Liver (tissue), 9 donors: ENCODE measurements around the gene GEMIN5. TPM values are rescaled to one million over a fixed set of nuclear protein-coding genes. Genes with fewer than 3 reads are reported as not detected.
"Not testable (repeated sequence)": the region's sequence is repeated elsewhere in the genome, so short reads cannot be mapped to it uniquely, and the experiment has no call there.

Source experiments
- DNase-seq: peaks from one replicate; pipeline ENCODE4 v3.0.0-alpha.2; 2017; ENCODE audit warnings: low spot score
- H3K27ac ChIP-seq, 2 donors: one replicate each; pipeline ENCODE4 v1.7.0; 2013; ENCODE audit warnings: inconsistent platforms in 2 of 2, low read length in 2 of 2, control low read depth in 1 of 2, low read depth in 1 of 2, mild to moderate bottlenecking in 1 of 2
- H3K27me3 ChIP-seq, 4 donors: one replicate each; pipeline versions ENCODE4 v1.6.1 to v1.7.0; 2013; ENCODE audit warnings: low read length in 3 of 4, inconsistent platforms in 1 of 4, mild to moderate bottlenecking in 1 of 4, moderate library complexity in 1 of 4; ENCODE audit not compliant: control insufficient read depth in 4 of 4, insufficient read depth in 4 of 4
- H3K36me3 ChIP-seq, 4 donors: one replicate each; pipeline versions ENCODE4 v1.6.1 to v1.7.0; 2013; ENCODE audit warnings: low read length in 3 of 4, mild to moderate bottlenecking in 3 of 4, low read depth in 1 of 4, moderate library complexity in 1 of 4; ENCODE audit not compliant: control insufficient read depth in 4 of 4, insufficient read depth in 3 of 4
- H3K4me1 ChIP-seq, 4 donors: one replicate each; pipeline versions ENCODE4 v1.6.1 to v1.7.0; 2013; ENCODE audit warnings: low read length in 3 of 4, mild to moderate bottlenecking in 3 of 4, moderate library complexity in 1 of 4; ENCODE audit not compliant: control insufficient read depth in 4 of 4, insufficient read depth in 4 of 4
- H3K4me3 ChIP-seq, 3 donors: one replicate each; pipeline versions ENCODE4 v1.6.1 to v1.7.0; 2013; ENCODE audit warnings: low read length in 3 of 3, control low read depth in 1 of 3, low read depth in 1 of 3, mild to moderate bottlenecking in 1 of 3
- H3K9ac ChIP-seq, 2 donors: one replicate each; pipeline ENCODE4 v1.7.0; 2013; ENCODE audit warnings: low read length in 2 of 2, mild to moderate bottlenecking in 2 of 2, moderate library complexity in 2 of 2, control low read depth in 1 of 2, low read depth in 1 of 2
- H3K9me3 ChIP-seq, 4 donors: one replicate each; pipeline versions ENCODE4 v1.6.1 to v1.7.0; 2013; ENCODE audit warnings: low read length in 3 of 4; ENCODE audit not compliant: control insufficient read depth in 4 of 4
- ATF3 ChIP-seq: IDR thresholded peaks from 2 replicates; pipeline ENCODE4 v1.6.1; 2016; ENCODE audit warnings: antibody characterized with exemption
- CTCF ChIP-seq: fragments of 150-350 bp; IDR thresholded peaks from 2 replicates; pipeline ENCODE4 v1.5.1; 2017; ENCODE audit warnings: improper control_type of control experiment, low read depth, low read length; ENCODE audit not compliant: missing input control
- EGR1 ChIP-seq, 2 donors: IDR thresholded peaks; 2 replicates each; pipeline ENCODE4 v1.6.1; 2016 to 2018; ENCODE audit warnings: antibody characterized with exemption in 2 of 2, low read depth in 2 of 2
- FOXA1 ChIP-seq: IDR thresholded peaks from 2 replicates; pipeline ENCODE4 v1.6.1; 2016; ENCODE audit warnings: antibody characterized with exemption
- FOXA2 ChIP-seq: IDR thresholded peaks from 2 replicates; pipeline ENCODE4 v1.6.1; 2016; ENCODE audit warnings: antibody characterized with exemption
- GABPA ChIP-seq, 2 donors: IDR thresholded peaks in 1 of 2; conservative IDR thresholded peaks in 1 of 2; 2 replicates each; pipeline ENCODE4 v1.6.1; 2016; ENCODE audit warnings: antibody characterized with exemption in 2 of 2, mild to moderate bottlenecking in 1 of 2, moderate library complexity in 1 of 2
- HNF4A ChIP-seq, 2 donors: conservative IDR thresholded peaks; 2 replicates each; pipeline ENCODE4 v1.6.1; 2016; ENCODE audit warnings: antibody characterized with exemption in 2 of 2, mild to moderate bottlenecking in 2 of 2
- HNF4G ChIP-seq: IDR thresholded peaks from 2 replicates; pipeline ENCODE4 v1.6.1; 2016; ENCODE audit warnings: antibody characterized with exemption
- MAX ChIP-seq: IDR thresholded peaks from 2 replicates; pipeline ENCODE4 v1.6.1; 2016; ENCODE audit warnings: antibody characterized with exemption
- NR2F2 ChIP-seq: IDR thresholded peaks from 2 replicates; pipeline ENCODE4 v1.6.1; 2016; ENCODE audit warnings: antibody characterized with exemption
- RAD21 ChIP-seq, 2 donors: IDR thresholded peaks; 2 replicates each; pipeline ENCODE4 v1.6.1; 2016; ENCODE audit warnings: antibody characterized with exemption in 2 of 2, mild to moderate bottlenecking in 2 of 2
- REST ChIP-seq: IDR thresholded peaks from 2 replicates; pipeline ENCODE4 v1.6.1; 2016; ENCODE audit warnings: antibody characterized with exemption, mild to moderate bottlenecking
- RXRA ChIP-seq, 2 donors: IDR thresholded peaks; 2 replicates each; pipeline ENCODE4 v1.6.1; 2017 to 2018; ENCODE audit warnings: antibody characterized with exemption in 2 of 2, mild to moderate bottlenecking in 1 of 2
- SP1 ChIP-seq: IDR thresholded peaks from 2 replicates; pipeline ENCODE4 v1.6.1; 2018; ENCODE audit warnings: antibody characterized with exemption, mild to moderate bottlenecking
- TAF1 ChIP-seq: conservative IDR thresholded peaks from 2 replicates; pipeline ENCODE4 v1.6.1; 2016; ENCODE audit warnings: antibody characterized with exemption, mild to moderate bottlenecking
- YY1 ChIP-seq: IDR thresholded peaks from 2 replicates; pipeline ENCODE4 v1.6.1; 2016; ENCODE audit warnings: antibody characterized with exemption, mild to moderate bottlenecking
- WGBS: extraction: QIAGEN DNeasy Blood & Tissue Kit; methylation state at CpG from one replicate; pipeline ENCODE4 v1.1.7; 2013; 5-methylcytosine and 5-hydroxymethylcytosine counted together
- polyA plus RNA-seq, 2 donors: library from polyadenylated mRNA; stranded (reverse) in 1 of 2; unstranded in 1 of 2; fragments of 200-250 nt in 1 of 2; fragments of >200 nt in 1 of 2; fragmentation: Nextera tagmentation in 1 of 2; extraction: Ambion mirVana in 1 of 2; gene quantifications; one replicate each; pipeline versions ENCODE4 v1.2.1 to v1.2.3, GENCODE V29; 2013 to 2015
- total RNA-seq, 2 donors: library from RNA; depleted of rRNA; stranded (reverse); fragments of >200 nt; gene quantifications; one replicate each; pipeline ENCODE4 v1.2.3, GENCODE V29; 2014
- donor health status: healthy.
- donor health status: healthy.
- donor health status: healthy.
- donor health status: healthy.
- donor health status: healthy.

Gene GEMIN5
- total and polyA plus RNA-seq, 4 donors = 3.0 to 10.3 (median 6.2) TPM

- Histone ChIP-seq H3K4me3 (no peak overlapping the region), H3K9ac (no peak overlapping the region), H3K36me3 (no peaks in the 10 kb centered on the region), H3K4me1 (no peaks in the 10 kb centered on the region), H3K27me3 (no peaks in the 10 kb centered on the region), H3K27ac (no peak overlapping the region), H3K9me3 (no peaks in the 10 kb centered on the region)
- TF ChIP-seq SP1 (no peak), NR2F2 (no peak), HNF4G (no peak), REST (no peak), RXRA (IDR thresholded peaks at IDR 0.05) (no peak), CTCF (no peak), RAD21 (IDR thresholded peaks at IDR 0.05) (no peak), MAX (no peak), EGR1 (IDR thresholded peaks at IDR 0.05; ENCODE audit: low read depth in 2 of 2) (no peak), GABPA (IDR thresholded peaks at IDR 0.05 in 1 of 2, conservative IDR thresholded peaks at IDR 0.05 in 1 of 2) (no peak), HNF4A (conservative IDR thresholded peaks at IDR 0.05) (no peak), FOXA2 (no peak)
- DNase-seq = no peak
- 72% methylated on average over 4 of the region's 4 CpGs for WGBS
Measured at GRCh38 chr5:154986151-154986550, 48.1 kb upstream of the GEMIN5 start.

- TF ChIP-seq RXRA (IDR thresholded peaks at IDR 0.05) (no peak), YY1 (no peak), REST (no peak), FOXA1 (no peak), MAX (no peak), EGR1 (IDR thresholded peaks at IDR 0.05; ENCODE audit: low read depth in 2 of 2) (no peak), SP1 (no peak), RAD21 (IDR thresholded peaks at IDR 0.05) (no peak), TAF1 (no peak), NR2F2 (no peak), ATF3 (no peak)
- no peak overlapping the region for H3K9ac ChIP-seq
Measured at GRCh38 chr5:154984946-154985516, 47.0 kb upstream of the GEMIN5 start.

GRCh38 chr5:154978294-154978693 is 40.3 kb upstream of the GEMIN5 start:
- not testable (repeated sequence) for H3K27ac ChIP-seq, H3K4me1 ChIP-seq, H3K36me3 ChIP-seq, H3K9me3 ChIP-seq, H3K27me3 ChIP-seq, DNase-seq, H3K4me3 ChIP-seq, H3K9ac ChIP-seq
- 94% methylated on average over 2 of the region's 2 CpGs for WGBS

More at GRCh38 chr5:154984946-154985516, 47.0 kb upstream of the GEMIN5 start:
- Histone ChIP-seq H3K4me1 (no peaks in the 10 kb centered on the region), H3K4me3 (no peak overlapping the region), H3K9me3 (no peaks in the 10 kb centered on the region), H3K36me3 (no peaks in the 10 kb centered on the region), H3K27me3 (no peaks in the 10 kb centered on the region), H3K27ac (no peak overlapping the region)
- WGBS = 72% methylated on average over 8 of the region's 8 CpGs
- DNase-seq = no peak
